ENCODE data around the gene ERP27.

The ERP27 gene

DNA sequence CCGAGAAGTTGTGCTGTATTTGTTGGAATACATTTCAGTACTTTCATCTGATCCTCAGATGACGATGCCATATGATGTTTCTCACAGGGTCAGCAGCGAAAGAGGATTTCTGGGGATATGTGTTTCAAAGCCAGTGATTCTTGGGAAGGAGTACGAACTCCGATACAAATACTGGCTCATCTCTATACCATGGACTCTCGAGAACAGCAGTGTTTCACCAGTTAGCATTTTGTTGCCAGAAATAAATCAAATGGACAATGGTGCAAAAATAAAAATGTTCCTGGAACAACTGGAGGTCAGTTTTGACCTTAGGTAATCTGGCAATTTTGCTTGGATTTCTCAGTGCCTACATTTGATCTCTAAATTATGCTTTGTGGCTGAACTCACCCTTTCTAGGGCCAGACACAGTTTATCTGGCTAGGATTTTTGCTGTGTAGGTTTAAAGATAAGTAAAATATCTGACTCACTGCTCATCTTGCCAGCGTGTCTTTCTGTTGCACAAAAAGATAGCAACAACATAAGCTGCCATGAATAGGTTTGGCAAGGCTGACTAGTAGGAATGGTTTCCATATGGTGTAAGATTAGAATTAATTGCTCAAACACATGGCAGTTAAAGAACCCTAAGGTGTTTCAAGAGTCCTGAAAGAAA is 41.7 kb downstream of the ERP27 start:
- Mint-ChIP-seq H3K9me3 (no peaks in the 10 kb centered on the region), H3K27me3 (peaks cover 9% of the 10 kb centered on the region), H3K36me3 (no peaks in the 10 kb centered on the region), H3K4me3 (no peak overlapping the region), H3K4me1 (no peaks in the 10 kb centered on the region), H3K27ac (no peak overlapping the region)
- CTCF ChIA-PET = interaction anchor here (1.5 kb wide), 1 partner anchor 10 kb away, joined by 4 read pairs; no protein-coding TSS in a partner anchor
- DNase-seq = no peak

DNA sequence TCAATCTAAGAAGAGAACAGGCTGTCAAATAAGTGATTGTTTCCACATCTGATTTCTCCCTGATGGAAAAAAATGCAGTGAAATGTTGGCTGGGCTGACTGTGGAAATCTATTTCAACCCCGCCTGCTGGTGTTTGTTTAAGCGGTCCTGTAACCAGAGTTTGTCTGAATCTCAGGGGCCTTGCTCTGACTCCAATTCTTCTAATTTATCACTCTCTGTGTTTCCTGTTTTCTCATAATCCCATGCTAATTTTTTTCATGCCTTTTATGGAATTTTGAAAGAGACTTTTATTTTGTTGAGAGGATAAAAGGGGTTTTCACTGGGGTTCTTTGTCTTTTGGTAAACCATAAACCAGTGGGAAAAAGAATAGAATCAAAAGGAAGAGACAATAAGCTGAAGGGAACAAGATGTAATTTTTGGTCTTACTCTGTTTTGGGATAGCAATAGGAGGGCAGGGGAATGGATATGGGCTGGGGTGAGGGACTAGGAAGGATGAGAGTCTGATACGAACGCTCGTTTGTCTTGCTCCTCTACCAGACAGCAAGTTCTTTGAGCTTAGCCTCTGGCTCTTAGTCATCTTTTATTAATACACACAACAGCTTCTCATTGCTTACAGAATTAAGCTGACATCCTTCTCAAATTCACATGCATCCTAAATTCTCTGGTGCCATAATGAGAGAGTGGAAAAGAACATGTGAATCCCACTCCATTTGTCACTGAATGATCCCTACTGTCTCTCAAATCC is 44.7 kb downstream of the ERP27 start:
- Mint-ChIP-seq H3K27me3 (peaks cover 22% of the 10 kb centered on the region), H3K9me3 (no peaks in the 10 kb centered on the region), H3K36me3 (no peaks in the 10 kb centered on the region), H3K4me1 (no peaks in the 10 kb centered on the region), H3K27ac (no peak overlapping the region), H3K4me3 (no peak overlapping the region)
- DNase-seq = no peak
- CTCF ChIA-PET = no interaction called here

GRCh38 chr12:14892726-14893505 is 45.4 kb downstream of the ERP27 start:
- H3K9me3 Mint-ChIP-seq = no peaks in the 10 kb centered on the region
- CTCF ChIA-PET = interaction anchor here (1.1 kb wide), 1 partner anchor 169 kb away, joined by 4 read pairs; no protein-coding TSS in a partner anchor
- H3K36me3 Mint-ChIP-seq = no peaks in the 10 kb centered on the region
- H3K27me3 Mint-ChIP-seq = peaks cover 29% of the 10 kb centered on the region
- DNase-seq = no peak
- no peak overlapping the region for H3K4me3 Mint-ChIP-seq
- no peak overlapping the region for H3K27ac Mint-ChIP-seq
- H3K4me1 Mint-ChIP-seq = no peaks in the 10 kb centered on the region

- CTCF ChIA-PET = interaction anchor here (0.8 kb wide), 2 partner anchors 38 to 43 kb away, joined by 3 to 4 read pairs; no protein-coding TSS in a partner anchor
- no peak overlapping the region for H3K4me3 Mint-ChIP-seq
- peaks cover 47% of the 10 kb centered on the region for H3K27me3 Mint-ChIP-seq
- H3K36me3 Mint-ChIP-seq = no peaks in the 10 kb centered on the region
- DNase-seq = no peak
- H3K4me1 Mint-ChIP-seq = peaks cover 6% of the 10 kb centered on the region
- H3K9me3 Mint-ChIP-seq = no peaks in the 10 kb centered on the region
- H3K27ac Mint-ChIP-seq = no peak overlapping the region
Measured at GRCh38 chr12:14890701-14891100, 47.6 kb downstream of the ERP27 start.

DNA sequence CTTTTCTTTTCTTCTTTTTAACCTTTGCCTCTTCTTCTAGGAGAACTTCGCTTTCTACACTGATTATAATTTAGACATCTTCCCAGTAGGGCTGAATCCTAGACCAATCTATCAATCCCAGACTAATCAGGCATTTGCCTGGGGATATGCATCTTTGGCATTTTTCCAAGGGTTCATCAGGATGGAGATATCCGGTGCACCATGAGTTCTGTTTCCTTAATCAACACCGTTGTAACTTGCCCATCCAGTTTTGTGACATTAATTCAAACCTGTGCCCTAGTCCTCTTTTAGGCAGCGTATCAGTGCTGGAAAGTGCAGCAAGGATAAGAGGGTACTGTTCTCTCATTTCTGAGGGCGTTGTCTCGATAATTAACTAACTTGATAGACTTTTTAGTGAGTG is 52.1 kb downstream of the ERP27 start:
- H3K27me3 Mint-ChIP-seq = peaks cover 46% of the 10 kb centered on the region
- CTCF ChIA-PET = interaction anchor here (1.4 kb wide), 1 partner anchor 10 kb away, joined by 4 read pairs; no protein-coding TSS in a partner anchor
- no peak overlapping the region for H3K4me3 Mint-ChIP-seq
- no peak for DNase-seq
- H3K4me1 Mint-ChIP-seq = peaks cover 15% of the 10 kb centered on the region
- no peaks in the 10 kb centered on the region for H3K9me3 Mint-ChIP-seq
- no peaks in the 10 kb centered on the region for H3K36me3 Mint-ChIP-seq
- H3K27ac Mint-ChIP-seq = no peak overlapping the region

DNA sequence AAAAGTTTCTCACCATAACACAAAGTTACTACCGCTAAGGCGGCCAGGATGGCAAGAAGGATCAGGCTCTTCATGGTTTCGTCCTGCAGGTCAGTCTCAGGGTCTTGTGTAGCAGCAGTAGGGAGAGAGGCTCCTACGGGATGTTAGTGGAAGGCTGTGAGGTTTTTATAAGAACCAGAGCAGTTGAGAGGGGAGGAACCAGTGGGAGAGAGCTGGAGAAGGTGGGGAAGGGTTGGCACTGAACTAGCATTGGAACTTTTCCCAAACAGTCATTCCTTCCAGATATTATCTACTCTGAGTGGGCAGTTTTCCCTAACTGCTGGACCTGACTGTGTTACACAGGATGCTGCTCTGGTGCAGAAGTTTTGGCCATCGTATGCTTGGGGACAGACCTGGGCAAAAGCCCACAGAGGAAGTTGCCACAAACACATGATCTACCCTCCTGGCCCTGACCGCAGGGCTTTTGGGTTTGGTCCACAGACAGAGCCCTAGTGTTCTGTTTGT is 52.6 kb downstream of the ERP27 start, which contains the start of gene MGP:
TSS of gene MGP (minus strand) at position 137 of the 504 bp plus-strand sequence. CDS start at position 74, 63 bp downstream.
- Mint-ChIP-seq H3K4me3 (no peak within 1 kb of the TSS), H3K9me3 (peaks cover 3% of the 10 kb centered on the region), H3K36me3 (peaks cover 1% of the 10 kb centered on the region), H3K27me3 (peaks cover 46% of the 10 kb centered on the region), H3K27ac (peak within 1 kb of the TSS; percentile 71), H3K4me1 (peaks cover 19% of the 10 kb centered on the region)
- CTCF ChIA-PET = no interaction called here
- no peak for DNase-seq

DNA sequence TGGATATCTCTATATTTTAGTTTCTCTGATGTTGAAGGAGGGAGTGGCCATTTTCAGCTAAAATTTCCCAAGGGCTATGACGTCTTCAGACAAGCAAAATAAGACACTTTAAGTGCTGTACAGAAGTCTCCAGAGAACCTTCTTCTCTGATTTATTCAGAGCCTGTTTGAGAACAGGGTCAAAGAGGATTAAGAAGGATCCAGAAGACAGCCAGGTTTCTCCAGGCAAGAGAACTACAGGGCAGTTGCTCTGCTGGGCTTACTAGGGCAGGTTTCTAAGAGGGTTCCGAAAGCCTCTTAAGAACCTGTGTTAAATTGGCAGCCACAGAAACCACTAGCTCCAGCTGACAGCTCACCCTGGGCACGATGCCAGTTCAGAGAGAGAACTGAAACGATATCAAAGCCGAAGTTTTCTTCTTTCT is 53.9 kb downstream of the ERP27 start:
- Mint-ChIP-seq H3K36me3 (peaks cover 7% of the 10 kb centered on the region), H3K4me3 (no peak overlapping the region), H3K27ac (peak overlapping the region; percentile 71), H3K9me3 (peaks cover 3% of the 10 kb centered on the region), H3K4me1 (peaks cover 27% of the 10 kb centered on the region), H3K27me3 (peaks cover 41% of the 10 kb centered on the region)
- CTCF ChIA-PET = interaction anchor here (0.7 kb wide), 1 partner anchor 14 kb away, joined by 4 read pairs; no protein-coding TSS in a partner anchor
- peak; percentile 77 for DNase-seq

DNA sequence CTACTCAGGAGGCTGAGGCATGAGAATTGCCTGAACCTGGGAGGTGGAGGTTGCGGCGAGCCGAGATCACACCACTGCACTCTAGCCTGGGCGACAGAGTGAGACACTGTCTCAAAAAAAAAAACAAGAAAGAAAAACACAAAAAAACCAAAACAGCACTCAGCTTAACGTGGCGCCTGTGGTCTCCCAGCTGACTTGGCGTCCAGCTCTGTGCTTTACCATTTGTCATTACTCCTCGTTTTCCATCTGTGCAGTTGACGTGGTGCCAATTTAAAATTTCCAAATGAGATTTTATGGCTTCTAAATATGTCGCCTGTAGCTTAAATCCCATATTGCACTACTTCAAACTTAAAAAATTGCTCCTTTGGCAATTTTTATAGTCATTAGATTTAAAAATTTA is 54.7 kb downstream of the ERP27 start:
- Mint-ChIP-seq H3K27me3 (peaks cover 34% of the 10 kb centered on the region), H3K36me3 (peaks cover 8% of the 10 kb centered on the region), H3K9me3 (peaks cover 3% of the 10 kb centered on the region), H3K4me3 (no peak overlapping the region), H3K27ac (no peak overlapping the region), H3K4me1 (peaks cover 27% of the 10 kb centered on the region)
- no peak for DNase-seq
- CTCF ChIA-PET = interaction anchor here (0.7 to 1.0 kb wide), 2 partner anchors 13 to 108 kb away, joined by 3 to 4 read pairs; no protein-coding TSS in a partner anchor

DNA sequence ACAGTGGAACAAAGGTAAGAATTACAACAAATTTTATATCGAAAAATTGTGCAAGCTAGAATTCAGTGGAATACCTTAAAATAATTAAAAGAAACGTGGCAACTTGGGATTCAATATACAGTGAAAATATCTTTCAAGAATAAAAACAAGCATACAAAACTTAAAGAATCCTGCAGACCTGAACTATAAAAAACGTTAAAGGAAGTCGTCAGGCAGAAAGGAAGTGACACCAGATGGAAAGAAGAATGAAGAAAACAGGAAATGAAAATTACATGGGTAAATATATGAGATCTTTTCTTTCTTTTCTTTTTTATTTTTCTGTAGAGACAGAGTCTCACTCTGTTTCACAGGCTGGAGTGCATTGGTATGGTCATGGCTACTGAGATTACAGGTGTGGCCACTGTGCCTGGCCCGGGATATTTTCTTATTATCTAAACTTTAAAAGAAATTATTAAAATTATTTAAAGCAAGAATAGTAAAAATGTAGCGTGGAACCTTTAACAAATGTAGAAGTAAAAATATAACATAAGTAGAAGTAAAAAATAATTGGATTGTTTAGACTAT is 57.4 kb downstream of the ERP27 start:
- no peak for DNase-seq
- Mint-ChIP-seq H3K27me3 (peaks cover 11% of the 10 kb centered on the region), H3K36me3 (peaks cover 8% of the 10 kb centered on the region), H3K9me3 (peaks cover 3% of the 10 kb centered on the region), H3K4me3 (no peak overlapping the region), H3K4me1 (peaks cover 23% of the 10 kb centered on the region), H3K27ac (peak overlapping the region; percentile 56)
- CTCF ChIA-PET = no interaction called here

- CTCF ChIA-PET = no interaction called here
- peaks cover 8% of the 10 kb centered on the region for H3K36me3 Mint-ChIP-seq
- peaks cover 14% of the 10 kb centered on the region for H3K4me1 Mint-ChIP-seq
- H3K9me3 Mint-ChIP-seq = peaks cover 3% of the 10 kb centered on the region
- no peak for DNase-seq
- H3K27me3 Mint-ChIP-seq = no peaks in the 10 kb centered on the region
- H3K4me3 Mint-ChIP-seq = no peak overlapping the region
- no peak overlapping the region for H3K27ac Mint-ChIP-seq
Measured at GRCh38 chr12:14879222-14879933, 59.0 kb downstream of the ERP27 start.

GRCh38 chr12:14878488-14878887 is 59.8 kb downstream of the ERP27 start:
- peaks cover 3% of the 10 kb centered on the region for H3K9me3 Mint-ChIP-seq
- no peak overlapping the region for H3K27ac Mint-ChIP-seq
- peaks cover 8% of the 10 kb centered on the region for H3K36me3 Mint-ChIP-seq
- no peak overlapping the region for H3K4me3 Mint-ChIP-seq
- DNase-seq = no peak
- CTCF ChIA-PET = no interaction called here
- H3K4me1 Mint-ChIP-seq = peaks cover 11% of the 10 kb centered on the region
- no peaks in the 10 kb centered on the region for H3K27me3 Mint-ChIP-seq

- Mint-ChIP-seq H3K27me3 (no peaks in the 10 kb centered on the region), H3K4me1 (peaks cover 11% of the 10 kb centered on the region), H3K4me3 (no peak overlapping the region), H3K27ac (no peak overlapping the region), H3K36me3 (peaks cover 8% of the 10 kb centered on the region), H3K9me3 (peaks cover 3% of the 10 kb centered on the region)
- CTCF ChIA-PET = no interaction called here
- no peak for DNase-seq
Measured at GRCh38 chr12:14876833-14877232, 61.5 kb downstream of the ERP27 start.

DNA sequence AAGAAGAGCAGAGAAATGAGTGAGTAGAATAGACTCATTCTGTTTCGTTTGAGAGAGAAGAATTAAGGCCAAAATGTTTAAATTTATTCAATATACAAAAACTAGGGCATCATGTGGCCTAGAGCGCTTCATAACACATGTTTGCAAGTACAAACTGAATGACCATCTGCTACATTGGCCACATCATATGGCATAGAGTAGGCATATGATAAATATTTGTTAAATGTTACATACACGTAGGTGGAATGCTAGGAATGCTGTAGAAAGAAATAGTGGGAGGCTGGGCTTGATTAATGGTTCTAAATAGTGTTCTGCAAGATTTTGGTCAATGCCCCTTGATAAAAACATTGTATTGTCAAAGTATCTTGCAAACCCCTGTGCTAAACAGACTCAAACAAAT is 63.5 kb downstream of the ERP27 start:
- no peak overlapping the region for H3K27ac Mint-ChIP-seq
- H3K36me3 Mint-ChIP-seq = peaks cover 4% of the 10 kb centered on the region
- H3K27me3 Mint-ChIP-seq = no peaks in the 10 kb centered on the region
- no peak for DNase-seq
- H3K4me1 Mint-ChIP-seq = peaks cover 2% of the 10 kb centered on the region
- CTCF ChIA-PET = no interaction called here
- H3K9me3 Mint-ChIP-seq = no peaks in the 10 kb centered on the region
- H3K4me3 Mint-ChIP-seq = no peak overlapping the region
